SU-DHL-6 (cell line): ENCODE measurements around the gene CDKAL1.

Experiments
- H2AFZ ChIP-seq: fragments of 200-600 bp; sonication (generic); 2 replicates; pipeline ENCODE4 v1.6.1; 2014; ENCODE audit warnings: low read depth, mild to moderate bottlenecking, moderate library complexity, mixed read lengths, antibody characterized with exemption, low read length; ENCODE audit not compliant: severe bottlenecking
- H3F3A ChIP-seq: fragments of 200-600 bp; shearing (Covaris generic); 2 replicates; pipeline ENCODE4 v1.6.0; 2016; ENCODE audit warnings: antibody characterized with exemption, mild to moderate bottlenecking; ENCODE audit not compliant: insufficient read depth
- H3K27ac ChIP-seq: fragments of 200-600 bp; sonication (generic); 2 replicates; pipeline ENCODE4 v1.5.1; 2016; ENCODE audit warnings: low read depth, mild to moderate bottlenecking, low read length, moderate library complexity, mixed read lengths
- H3K27me3 ChIP-seq: fragments of 200-600 bp; sonication (generic), shearing (Covaris generic); 2 replicates; pipeline ENCODE4 v1.6.0; 2014; ENCODE audit warnings: mild to moderate bottlenecking, low read length
- H3K36me3 ChIP-seq: fragments of 200-600 bp; sonication (generic); 2 replicates; pipeline ENCODE4 v1.6.1; 2014; ENCODE audit warnings: mild to moderate bottlenecking, low read length, mixed read lengths
- H3K4me2 ChIP-seq: fragments of 300-600, 200-600 bp; shearing (Covaris generic), sonication (generic); 2 replicates; pipeline ENCODE4 v1.6.0; 2014; ENCODE audit warnings: low read length, low read depth, mild to moderate bottlenecking; ENCODE audit not compliant: poor library complexity, severe bottlenecking
- H3K4me3 ChIP-seq: fragments of 200-600 bp; sonication (generic); 2 replicates; pipeline ENCODE4 v1.5.1; 2014; ENCODE audit warnings: antibody characterized with exemption, low read length, mild to moderate bottlenecking, mixed read lengths; ENCODE audit not compliant: insufficient read depth, poor library complexity, severe bottlenecking
- H3K79me2 ChIP-seq: fragments of 200-600 bp; sonication (generic); 2 replicates; pipeline ENCODE4 v1.6.1; 2014; ENCODE audit warnings: mild to moderate bottlenecking, low read length, moderate library complexity; ENCODE audit not compliant: insufficient read depth
- H3K9ac ChIP-seq: fragments of 200-600 bp; sonication (generic); 2 replicates; pipeline ENCODE4 v1.7.0; 2014; ENCODE audit warnings: mild to moderate bottlenecking, low read length
- H3K9me2 ChIP-seq: fragments of 200-600 bp; sonication (generic); replicated peaks from 2 replicates; pipeline ENCODE4 v1.6.1; 2014; ENCODE audit warnings: low read length; ENCODE audit not compliant: insufficient read depth
- H3K9me3 ChIP-seq: fragments of 200-600 bp; sonication (generic); 2 replicates; pipeline ENCODE4 v1.6.1; 2014; ENCODE audit warnings: low read length, mixed read lengths; ENCODE audit not compliant: insufficient read depth
- H4K20me1 ChIP-seq: fragments of 200-600 bp; sonication (generic); 2 replicates; pipeline ENCODE4 v1.6.1; 2014; ENCODE audit warnings: low read depth, mild to moderate bottlenecking, antibody characterized with exemption, low read length, moderate library complexity, mixed read lengths
- CTCF ChIP-seq: fragments of 200-600 bp; sonication (generic); IDR thresholded peaks from one replicate; pipeline ENCODE4 v1.5.1; 2017; ENCODE audit warnings: antibody characterized with exemption, mild to moderate bottlenecking, low read length, moderate library complexity; ENCODE audit not compliant: insufficient read depth, poor library complexity, severe bottlenecking
- EZH2phosphoT487 ChIP-seq: fragments of 200-600 bp; sonication (generic), shearing (Covaris generic); conservative IDR thresholded peaks from 2 replicates; pipeline ENCODE4 v1.6.1; 2018; ENCODE audit warnings: mild to moderate bottlenecking, antibody characterized with exemption, low read length, moderate library complexity, mixed read lengths

CDKAL1 gene

GRCh38 chr6:21188505-21189223 lies 654.4 kb downstream of the CDKAL1 start:
- no peaks in the 10 kb centered on the region for H4K20me1 ChIP-seq
- no peak for TF ChIP-seq CTCF
- no peak for TF ChIP-seq EZH2phosphoT487
- H3K36me3 ChIP-seq: no peaks in the 10 kb centered on the region
- no peaks in the 10 kb centered on the region for H3K79me2 ChIP-seq
- H3K9ac ChIP-seq: no peak overlapping the region
- no peaks in the 10 kb centered on the region for H3K9me3 ChIP-seq
- H3K4me3 ChIP-seq: no peak overlapping the region
- H3K27me3 ChIP-seq: no peaks in the 10 kb centered on the region
- H3K9me2 ChIP-seq: no peaks in the 10 kb centered on the region
- H3F3A ChIP-seq: no peaks in the 10 kb centered on the region
- no peak overlapping the region for H2AFZ ChIP-seq
- H3K4me2 ChIP-seq: no peak overlapping the region
- no peak overlapping the region for H3K27ac ChIP-seq

- Histone ChIP-seq H4K20me1 (no peaks in the 10 kb centered on the region), H3K4me3 (no peak overlapping the region), H3K27ac (no peak overlapping the region), H2AFZ (no peak overlapping the region), H3K9me2 (no peaks in the 10 kb centered on the region), H3K9me3 (no peaks in the 10 kb centered on the region), H3K36me3 (no peaks in the 10 kb centered on the region), H3F3A (no peaks in the 10 kb centered on the region), H3K27me3 (no peaks in the 10 kb centered on the region), H3K9ac (no peak overlapping the region), H3K4me2 (no peak overlapping the region), H3K79me2 (no peaks in the 10 kb centered on the region)
- TF ChIP-seq CTCF (no peak), EZH2phosphoT487 (no peak)
Measured at GRCh38 chr6:21189759-21190158, 655.5 kb downstream of the CDKAL1 start.

- no peaks in the 10 kb centered on the region for H4K20me1 ChIP-seq
- no peaks in the 10 kb centered on the region for H3K9me3 ChIP-seq
- H3K4me3 ChIP-seq: no peak overlapping the region
- no peaks in the 10 kb centered on the region for H3K79me2 ChIP-seq
- no peaks in the 10 kb centered on the region for H3K9me2 ChIP-seq
- no peaks in the 10 kb centered on the region for H3F3A ChIP-seq
- peak overlapping the region; percentile 15 for H3K4me2 ChIP-seq
- no peak overlapping the region for H2AFZ ChIP-seq
- H3K9ac ChIP-seq: no peak overlapping the region
- no peaks in the 10 kb centered on the region for H3K27me3 ChIP-seq
- H3K27ac ChIP-seq: no peak overlapping the region
- TF ChIP-seq CTCF (no peak), EZH2phosphoT487 (no peak)
- H3K36me3 ChIP-seq: no peaks in the 10 kb centered on the region
Measured at GRCh38 chr6:21190701-21191100, 656.4 kb downstream of the CDKAL1 start.
